ENCODE measurements around the gene NEK10. TPM values are rescaled to one million over a fixed set of nuclear protein-coding genes. Genes with fewer than 3 reads are reported as not detected.
A peak's percentile ranks its signal among the peaks of the same experiment; 100 is the strongest.

NEK10 gene
- total and polyA plus RNA-seq, 2 of the 13 experiments (the other 11 are each of a cell fraction or from before 2014, with no cell fraction given) = 2.8 to 14.2 TPM

- TF ChIP-seq SRF (IDR thresholded peaks at IDR 0.05; ENCODE audit: low read depth, low read length) (no peak), SRSF1 (optimal IDR thresholded peaks at IDR 0.05; ENCODE audit: low read depth, low read length) (no peak), ZNF350 (CRISPR knock-in tag; IDR thresholded peaks at IDR 0.05; ENCODE audit: borderline replicate concordance, low read depth) (peak; percentile 53; the same call in 1 of the 2 replicates), PAXIP1 (CRISPR knock-in tag; conservative IDR thresholded peaks at IDR 0.05) (peak; percentile 90), HNRNPH1 (optimal IDR thresholded peaks at IDR 0.05; ENCODE audit: low read depth, low read length) (no peak), ZNF674 (CRISPR knock-in tag; IDR thresholded peaks at IDR 0.05; ENCODE audit: low read depth) (no peak), ZNF749 (CRISPR knock-in tag; IDR thresholded peaks at IDR 0.05; ENCODE audit: borderline replicate concordance) (no peak), YEATS4 (CRISPR knock-in tag; IDR thresholded peaks at IDR 0.05; ENCODE audit: borderline replicate concordance) (peak; percentile 28; the same call in 1 of the 2 replicates), ATM (IDR thresholded peaks at IDR 0.05; ENCODE audit: borderline replicate concordance) (no peak), TARDBP (CRISPR knock-in tag; IDR thresholded peaks at IDR 0.05) (peak; percentile 50; the same call in 1 of the 2 replicates), ZNF329 (CRISPR knock-in tag; IDR thresholded peaks at IDR 0.05; ENCODE audit: low read depth) (no peak), REXO4 (CRISPR knock-in tag; IDR thresholded peaks at IDR 0.05; ENCODE audit: borderline replicate concordance) (no peak), FOSL2 (CRISPR knock-in tag; IDR thresholded peaks at IDR 0.05) (peak; percentile 49; the same call in 1 of the 2 replicates), HNF4A (CRISPR knock-in tag; IDR thresholded peaks at IDR 0.05) (peak; percentile 80), ZNF512 (CRISPR knock-in tag; IDR thresholded peaks at IDR 0.05) (no peak), NRL (CRISPR knock-in tag; IDR thresholded peaks at IDR 0.05; ENCODE audit: borderline replicate concordance) (no peak), ZNF207 (IDR thresholded peaks at IDR 0.05; ENCODE audit: borderline replicate concordance) (no peak), THAP7 (CRISPR knock-in tag; IDR thresholded peaks at IDR 0.05) (no peak), SMAD9 (CRISPR knock-in tag; IDR thresholded peaks at IDR 0.05) (no peak), SP2 (CRISPR knock-in tag; IDR thresholded peaks at IDR 0.05) (no peak), TCF7 (IDR thresholded peaks at IDR 0.05; ENCODE audit: low read depth) (peak; percentile 43; the same call in 1 of the 2 replicates), ZNF766 (CRISPR knock-in tag; IDR thresholded peaks at IDR 0.05; ENCODE audit: borderline replicate concordance) (no peak), ZNF317 (CRISPR knock-in tag; IDR thresholded peaks at IDR 0.05) (no peak), ZNF280B (CRISPR knock-in tag; IDR thresholded peaks at IDR 0.05; ENCODE audit: borderline replicate concordance) (no peak)
Observed at GRCh38 chr3:27366062-27366591, 3.1 kb downstream of the NEK10 start (continued).

Data from HepG2 (cell line).